ENCODE data around the gene TRPV2.

TRPV2 gene

DNA sequence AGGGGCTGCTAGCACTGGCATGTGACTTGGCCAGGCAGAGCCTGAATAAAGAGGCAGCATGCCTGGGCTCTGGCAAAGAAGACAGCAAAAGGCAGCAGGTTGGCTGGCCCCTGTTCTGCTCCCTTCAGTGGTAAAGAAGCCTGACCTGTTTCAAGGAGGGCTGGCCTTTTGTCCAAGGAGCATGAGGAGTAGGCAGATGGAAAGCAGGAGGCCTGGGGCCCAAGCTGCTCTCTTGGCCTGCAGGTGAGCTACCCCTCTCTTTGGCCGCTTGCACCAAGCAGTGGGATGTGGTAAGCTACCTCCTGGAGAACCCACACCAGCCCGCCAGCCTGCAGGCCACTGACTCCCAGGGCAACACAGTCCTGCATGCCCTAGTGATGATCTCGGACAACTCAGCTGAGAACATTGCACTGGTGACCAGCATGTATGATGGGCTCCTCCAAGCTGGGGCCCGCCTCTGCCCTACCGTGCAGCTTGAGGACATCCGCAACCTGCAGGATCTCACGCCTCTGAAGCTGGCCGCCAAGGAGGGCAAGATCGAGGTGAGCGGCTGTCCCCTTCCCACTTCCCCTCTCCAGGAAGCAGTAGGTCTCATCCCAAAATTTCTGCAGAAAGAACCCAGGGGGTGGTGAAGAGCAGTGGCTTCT lies 8.0 kb downstream of the TRPV2 start:
- no peaks in the 10 kb centered on the region for H3K9me3 Mint-ChIP-seq
- H3K36me3 Mint-ChIP-seq (ENCODE audit: low read depth), result peaks cover 15% of the 10 kb centered on the region
- H3K4me3 Mint-ChIP-seq, result no peak overlapping the region
- no peak overlapping the region for H3K27ac Mint-ChIP-seq
- ATAC-seq, result no peak
- DNase-seq, result no peak
- H3K4me1 Mint-ChIP-seq, result peaks cover 26% of the 10 kb centered on the region
- no peaks in the 10 kb centered on the region for H3K27me3 Mint-ChIP-seq

DNA sequence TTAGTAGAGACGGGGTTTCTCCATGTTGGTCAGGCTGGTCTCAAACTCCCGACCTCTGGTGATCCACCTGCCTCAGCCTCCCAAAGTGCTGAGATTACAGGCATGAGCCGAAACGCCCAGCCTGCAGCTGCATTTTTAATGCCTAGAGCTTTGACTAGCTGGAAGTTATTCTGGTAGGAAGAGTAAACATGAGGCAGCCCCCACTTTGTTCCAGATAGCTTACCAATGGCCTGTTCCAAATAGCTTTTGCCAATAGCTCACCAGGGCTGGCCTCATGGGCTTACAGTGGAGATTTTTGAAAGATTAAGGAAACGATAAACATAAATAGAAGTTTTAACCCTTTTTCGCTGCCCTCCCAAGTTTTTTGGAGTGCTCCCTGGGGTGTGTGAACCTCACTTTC lies 9.8 kb downstream of the TRPV2 start:
- Mint-ChIP-seq H3K36me3 (ENCODE audit: low read depth) (peaks cover 14% of the 10 kb centered on the region), H3K9me3 (no peaks in the 10 kb centered on the region), H3K4me1 (peaks cover 8% of the 10 kb centered on the region), H3K27me3 (no peaks in the 10 kb centered on the region), H3K27ac (no peak overlapping the region), H3K4me3 (no peak overlapping the region)
- DNase-seq (no peak), ATAC-seq (no peak)

DNA sequence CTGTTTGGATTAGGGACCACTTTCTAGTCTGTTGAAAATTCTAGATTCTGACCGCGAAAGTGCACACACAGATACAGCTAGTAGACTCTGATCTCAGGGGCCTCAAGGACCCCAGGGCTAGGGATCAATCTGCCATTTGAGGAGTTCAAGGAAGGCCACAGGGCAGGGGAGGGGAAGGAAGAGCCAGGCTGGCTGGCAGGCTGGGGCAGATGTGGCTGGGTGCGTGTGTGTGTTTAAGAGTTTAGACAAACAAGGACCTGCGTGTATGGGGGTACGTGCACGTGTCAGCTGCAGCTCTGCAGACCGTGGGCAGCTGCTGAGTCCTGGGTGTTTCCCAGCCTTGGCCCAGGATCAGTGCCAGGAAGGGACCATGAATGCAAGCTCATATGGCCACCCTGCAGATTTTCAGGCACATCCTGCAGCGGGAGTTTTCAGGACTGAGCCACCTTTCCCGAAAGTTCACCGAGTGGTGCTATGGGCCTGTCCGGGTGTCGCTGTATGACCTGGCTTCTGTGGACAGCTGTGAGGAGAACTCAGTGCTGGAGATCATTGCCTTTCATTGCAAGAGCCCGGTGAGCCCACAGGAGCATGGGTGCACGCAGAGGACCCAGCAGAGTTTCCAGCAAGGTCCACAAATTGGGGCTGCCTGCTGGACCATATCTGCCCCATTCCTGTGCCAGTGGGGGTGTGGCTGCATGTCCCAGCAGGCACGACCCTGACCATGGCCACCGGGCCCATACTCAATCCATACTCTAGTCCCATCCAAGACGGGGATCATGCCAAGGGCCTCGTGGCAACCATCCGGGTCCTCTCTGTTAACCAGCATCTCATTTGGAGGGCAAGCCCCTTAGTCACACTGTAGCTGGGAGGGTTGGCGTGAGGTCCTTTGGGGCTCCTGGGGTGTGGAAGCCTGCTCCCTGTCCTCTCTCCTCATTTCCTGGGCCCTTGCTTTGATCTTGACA lies 10.6 kb downstream of the TRPV2 start:
- H3K27ac Mint-ChIP-seq, result peak overlapping the region; percentile 31
- no peak overlapping the region for H3K4me3 Mint-ChIP-seq
- DNase-seq, result no peak
- no peaks in the 10 kb centered on the region for H3K9me3 Mint-ChIP-seq
- ATAC-seq, result no peak
- peaks cover under 1% of the 10 kb centered on the region for H3K4me1 Mint-ChIP-seq
- H3K27me3 Mint-ChIP-seq, result no peaks in the 10 kb centered on the region
- H3K36me3 Mint-ChIP-seq (ENCODE audit: low read depth), result peaks cover 13% of the 10 kb centered on the region

DNA sequence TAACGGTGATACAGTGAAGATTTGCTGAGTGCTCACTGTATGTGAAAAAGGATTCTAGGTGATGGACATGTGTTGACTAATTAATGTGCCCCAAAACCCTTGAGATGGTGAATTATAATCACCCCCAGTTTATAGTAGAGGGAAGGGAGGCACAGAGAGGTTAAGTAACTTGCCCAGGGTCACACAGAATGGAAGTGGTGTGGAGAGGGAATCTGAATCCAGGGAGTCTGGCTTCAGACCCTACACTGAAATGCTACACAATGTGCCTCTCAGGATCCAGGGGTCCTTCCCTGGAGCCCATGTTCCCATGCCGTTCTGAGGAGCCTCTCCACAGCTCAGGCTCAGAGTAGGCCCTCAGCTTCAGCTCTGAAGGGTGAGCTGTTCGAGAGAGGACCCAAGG lies 11.6 kb downstream of the TRPV2 start:
- H3K27ac Mint-ChIP-seq, result no peak overlapping the region
- peaks cover 12% of the 10 kb centered on the region for H3K36me3 Mint-ChIP-seq (ENCODE audit: low read depth)

DNA sequence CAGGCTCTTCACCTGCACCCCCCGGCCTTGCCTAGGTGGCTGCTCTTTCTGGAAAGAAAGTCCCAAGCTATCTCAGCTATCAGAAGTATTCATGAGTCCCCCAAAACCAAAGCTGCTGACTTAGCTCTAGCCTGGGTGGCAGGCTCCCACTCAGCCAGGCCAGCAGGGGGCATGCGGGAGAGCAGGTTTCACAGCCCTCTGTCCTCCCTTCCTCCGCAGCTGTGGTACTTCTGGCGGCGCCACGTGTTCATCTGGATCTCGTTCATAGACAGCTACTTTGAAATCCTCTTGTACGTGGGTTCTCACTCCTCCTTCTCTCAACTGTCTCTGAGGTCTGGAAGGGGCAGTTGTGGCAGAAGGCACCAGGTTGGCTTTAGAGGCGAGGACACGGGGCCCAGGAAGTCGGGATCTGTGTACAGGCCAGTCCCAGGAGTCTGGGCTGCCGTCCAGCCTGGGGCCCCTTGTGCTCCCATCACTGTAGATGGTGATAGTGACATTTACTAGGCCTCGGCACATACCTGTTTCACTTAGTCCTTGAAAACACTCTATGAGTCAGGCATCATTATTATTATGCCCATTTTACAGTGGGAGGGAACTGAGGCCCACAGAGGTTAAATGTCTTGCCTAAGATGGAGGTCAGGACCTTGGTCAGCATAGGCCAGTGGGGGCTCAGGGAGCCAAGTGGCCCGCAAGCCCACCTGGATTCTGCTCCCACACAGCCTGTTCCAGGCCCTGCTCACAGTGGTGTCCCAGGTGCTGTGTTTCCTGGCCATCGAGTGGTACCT lies 12.9 kb downstream of the TRPV2 start:
- Mint-ChIP-seq H3K4me1 (peaks cover 2% of the 10 kb centered on the region), H3K27me3 (no peaks in the 10 kb centered on the region), H3K27ac (no peak overlapping the region), H3K36me3 (ENCODE audit: low read depth) (peaks cover 5% of the 10 kb centered on the region), H3K9me3 (no peaks in the 10 kb centered on the region), H3K4me3 (no peak overlapping the region)
- DNase-seq (peak; percentile 70), ATAC-seq (peak; percentile 83)

More for the DNA sequence above, 11.6 kb downstream of the TRPV2 start:
- no peaks in the 10 kb centered on the region for H3K9me3 Mint-ChIP-seq
- DNase-seq (no peak), ATAC-seq (no peak)
- H3K4me3 Mint-ChIP-seq, result no peak overlapping the region
- H3K27me3 Mint-ChIP-seq, result no peaks in the 10 kb centered on the region
- no peaks in the 10 kb centered on the region for H3K4me1 Mint-ChIP-seq

DNA sequence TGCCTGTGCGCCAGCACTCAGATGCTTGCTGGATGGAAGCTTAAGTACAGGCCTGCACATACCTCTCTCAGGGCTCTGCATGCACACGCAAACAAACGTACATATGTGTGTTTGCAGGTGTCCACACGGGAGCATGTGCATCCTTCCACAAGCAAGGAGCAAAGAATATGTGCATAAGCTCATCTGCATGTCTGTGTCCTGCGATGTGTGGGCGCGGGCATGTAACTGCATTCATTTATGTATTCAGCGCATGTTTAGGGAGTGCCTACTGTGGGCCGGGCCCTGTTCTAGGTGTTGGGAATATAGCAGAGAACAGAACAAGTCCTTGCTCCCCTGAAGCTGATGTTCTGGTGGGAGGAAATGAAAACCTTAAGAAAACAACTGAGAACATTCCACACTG lies 13.7 kb downstream of the TRPV2 start:
- Mint-ChIP-seq H3K9me3 (no peaks in the 10 kb centered on the region), H3K4me3 (no peak overlapping the region), H3K36me3 (ENCODE audit: low read depth) (peaks cover 5% of the 10 kb centered on the region), H3K4me1 (peaks cover 2% of the 10 kb centered on the region), H3K27me3 (no peaks in the 10 kb centered on the region), H3K27ac (no peak overlapping the region)
- ATAC-seq (no peak), DNase-seq (no peak)

DNA sequence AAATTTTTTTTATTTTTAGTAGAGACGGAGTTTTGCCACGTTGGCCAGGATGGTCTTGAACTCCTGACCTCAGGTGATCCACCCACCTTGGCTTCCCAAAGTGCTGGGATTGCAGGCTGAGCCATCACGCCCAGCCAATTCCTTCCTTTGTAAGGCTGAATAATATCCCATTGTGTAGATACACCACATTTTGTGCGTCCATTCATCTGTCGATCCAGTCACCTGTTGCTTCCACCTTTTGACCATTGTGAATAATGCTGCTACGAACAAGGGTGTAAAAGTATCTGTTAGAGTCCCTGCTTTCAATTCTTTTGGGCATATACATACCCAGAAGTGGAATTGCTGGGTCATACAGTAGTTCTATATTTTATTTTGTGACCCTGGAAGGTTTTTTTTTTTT lies 15.3 kb downstream of the TRPV2 start:
- peaks cover 2% of the 10 kb centered on the region for H3K4me1 Mint-ChIP-seq
- H3K36me3 Mint-ChIP-seq (ENCODE audit: low read depth), result peaks cover 5% of the 10 kb centered on the region
- ATAC-seq, result no peak
- no peaks in the 10 kb centered on the region for H3K9me3 Mint-ChIP-seq
- no peak overlapping the region for H3K4me3 Mint-ChIP-seq
- no peak for DNase-seq
- H3K27me3 Mint-ChIP-seq, result no peaks in the 10 kb centered on the region
- no peak overlapping the region for H3K27ac Mint-ChIP-seq

DNA sequence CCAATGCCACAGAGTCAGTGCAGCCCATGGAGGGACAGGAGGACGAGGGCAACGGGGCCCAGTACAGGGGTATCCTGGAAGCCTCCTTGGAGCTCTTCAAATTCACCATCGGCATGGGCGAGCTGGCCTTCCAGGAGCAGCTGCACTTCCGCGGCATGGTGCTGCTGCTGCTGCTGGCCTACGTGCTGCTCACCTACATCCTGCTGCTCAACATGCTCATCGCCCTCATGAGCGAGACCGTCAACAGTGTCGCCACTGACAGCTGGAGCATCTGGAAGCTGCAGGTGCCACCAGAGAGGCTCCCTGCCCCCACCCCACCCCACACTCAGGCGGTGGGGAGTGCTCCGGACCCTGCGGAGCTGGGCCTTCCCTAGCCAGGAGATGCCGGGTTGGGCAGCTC lies 16.6 kb downstream of the TRPV2 start:
- no peak for DNase-seq
- no peak overlapping the region for H3K4me3 Mint-ChIP-seq

DNA sequence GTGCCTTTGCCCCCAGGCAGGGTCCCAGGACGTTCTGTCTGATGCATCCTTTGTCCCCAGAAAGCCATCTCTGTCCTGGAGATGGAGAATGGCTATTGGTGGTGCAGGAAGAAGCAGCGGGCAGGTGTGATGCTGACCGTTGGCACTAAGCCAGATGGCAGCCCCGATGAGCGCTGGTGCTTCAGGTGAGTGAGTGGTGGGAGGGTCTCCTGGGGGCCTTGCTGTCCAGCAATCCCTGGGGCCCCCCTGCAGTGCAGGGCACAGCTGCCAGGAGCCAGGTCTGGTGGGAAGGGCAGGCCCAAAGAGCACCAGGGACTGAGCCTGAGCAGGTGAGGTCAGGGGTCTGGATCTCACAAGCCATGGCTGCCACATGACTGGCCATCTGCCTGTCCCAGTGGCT lies 18.1 kb downstream of the TRPV2 start:
- H3K9me3 Mint-ChIP-seq, result no peaks in the 10 kb centered on the region
- H3K27me3 Mint-ChIP-seq, result no peaks in the 10 kb centered on the region
- ATAC-seq (no peak), DNase-seq (no peak)
- H3K4me1 Mint-ChIP-seq, result peaks cover 13% of the 10 kb centered on the region
- peaks cover 7% of the 10 kb centered on the region for H3K36me3 Mint-ChIP-seq (ENCODE audit: low read depth)
- no peak overlapping the region for H3K4me3 Mint-ChIP-seq
- no peak overlapping the region for H3K27ac Mint-ChIP-seq

More for the DNA sequence above, 16.6 kb downstream of the TRPV2 start:
- peaks cover 2% of the 10 kb centered on the region for H3K4me1 Mint-ChIP-seq
- H3K9me3 Mint-ChIP-seq, result no peaks in the 10 kb centered on the region
- no peaks in the 10 kb centered on the region for H3K27me3 Mint-ChIP-seq
- no peak for ATAC-seq
- H3K36me3 Mint-ChIP-seq (ENCODE audit: low read depth), result peaks cover 5% of the 10 kb centered on the region
- H3K27ac Mint-ChIP-seq, result no peak overlapping the region

DNA sequence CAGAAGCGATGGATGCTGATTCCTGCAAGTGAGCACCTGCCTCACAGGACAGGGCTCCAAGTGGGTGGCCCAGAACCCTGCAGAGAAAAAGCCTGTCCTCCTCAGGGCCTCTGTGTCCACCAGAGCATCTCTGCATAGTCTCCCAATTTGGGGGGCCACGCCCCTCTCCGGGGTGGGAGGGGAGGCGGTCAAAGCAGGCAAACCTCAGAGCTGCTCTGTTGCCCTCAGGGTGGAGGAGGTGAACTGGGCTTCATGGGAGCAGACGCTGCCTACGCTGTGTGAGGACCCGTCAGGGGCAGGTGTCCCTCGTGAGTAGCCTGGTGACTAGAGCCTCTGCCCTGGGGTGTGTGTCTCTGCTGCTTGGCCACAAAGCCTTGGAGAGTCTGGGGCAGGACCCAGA lies 19.3 kb downstream of the TRPV2 start:
- no peak overlapping the region for H3K4me3 Mint-ChIP-seq
- peaks cover 14% of the 10 kb centered on the region for H3K36me3 Mint-ChIP-seq (ENCODE audit: low read depth)
- peaks cover 18% of the 10 kb centered on the region for H3K4me1 Mint-ChIP-seq
- ATAC-seq (no peak), DNase-seq (no peak)
- H3K27ac Mint-ChIP-seq, result no peak overlapping the region
- no peaks in the 10 kb centered on the region for H3K9me3 Mint-ChIP-seq
- H3K27me3 Mint-ChIP-seq, result no peaks in the 10 kb centered on the region

DNA sequence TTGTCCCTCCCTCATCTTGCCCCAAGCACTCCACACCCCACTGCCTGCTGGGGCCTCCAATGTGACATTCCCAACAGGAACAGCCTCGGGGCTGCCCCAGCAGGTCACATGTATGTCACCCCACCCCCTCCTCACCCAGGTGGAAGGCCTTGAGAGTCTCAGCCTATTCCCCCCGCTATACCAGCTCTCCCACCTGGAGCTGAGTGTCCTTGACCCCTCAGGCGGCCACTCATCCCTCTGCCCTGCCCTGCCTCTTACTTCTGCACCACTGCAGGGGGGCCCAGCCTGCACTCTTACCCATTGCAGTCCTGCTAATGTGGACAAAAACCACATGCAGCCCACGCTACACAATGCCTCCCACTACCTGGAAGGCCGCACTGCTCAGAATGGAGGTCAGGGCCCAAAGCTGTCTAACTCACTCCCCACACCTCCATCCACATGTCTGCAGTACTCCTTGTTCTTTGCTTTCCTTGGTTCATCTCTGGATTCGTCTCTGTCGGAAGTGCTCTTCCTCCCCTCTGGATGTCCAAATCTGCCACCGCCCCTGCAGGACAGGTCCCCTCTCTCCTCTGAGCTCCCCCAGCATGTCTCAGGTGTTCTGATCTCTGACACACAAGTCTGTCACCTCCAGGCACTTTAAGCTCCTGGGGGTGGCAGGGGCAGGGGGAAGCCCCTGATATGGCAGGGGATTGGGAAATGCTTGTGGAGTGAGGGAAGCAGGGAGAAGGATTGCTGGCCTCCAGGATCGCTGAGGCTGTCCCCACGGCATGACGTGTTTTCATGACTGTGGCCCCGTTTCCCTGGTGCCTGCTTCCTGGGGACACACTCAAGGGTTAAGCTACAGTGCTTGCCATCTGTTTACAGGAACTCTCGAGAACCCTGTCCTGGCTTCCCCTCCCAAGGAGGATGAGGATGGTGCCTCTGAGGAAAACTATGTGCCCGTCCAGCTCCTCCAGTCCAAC lies 20.8 kb downstream of the TRPV2 start:
- Mint-ChIP-seq H3K4me3 (no peak overlapping the region), H3K9me3 (no peaks in the 10 kb centered on the region), H3K27ac (peak overlapping the region; percentile 12), H3K27me3 (no peaks in the 10 kb centered on the region), H3K4me1 (peaks cover 30% of the 10 kb centered on the region), H3K36me3 (ENCODE audit: low read depth) (peaks cover 27% of the 10 kb centered on the region)
- ATAC-seq (no peak), DNase-seq (no peak)

DNA sequence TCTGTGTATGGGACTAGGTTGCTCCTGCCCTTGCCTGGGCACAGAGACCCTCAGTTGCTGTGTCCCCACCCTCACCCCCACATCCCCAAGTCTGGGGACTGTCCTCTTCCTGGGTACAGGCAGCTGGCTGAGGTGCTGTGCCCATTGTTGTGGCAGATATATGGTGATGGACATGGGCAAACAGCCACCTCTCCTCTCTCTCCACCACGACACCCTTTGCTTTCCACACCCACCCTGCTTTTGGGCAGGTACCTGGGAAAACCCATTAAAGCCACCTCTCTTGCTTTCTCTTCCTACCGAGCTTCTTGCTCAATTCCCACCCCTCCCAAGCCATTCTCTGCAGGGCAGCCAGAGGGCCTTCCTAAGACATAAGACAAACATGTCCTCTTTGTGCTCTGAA lies 21.7 kb downstream of the TRPV2 start:
- no peak overlapping the region for H3K27ac Mint-ChIP-seq
- no peak overlapping the region for H3K4me3 Mint-ChIP-seq
- peaks cover 36% of the 10 kb centered on the region for H3K36me3 Mint-ChIP-seq (ENCODE audit: low read depth)

DNA sequence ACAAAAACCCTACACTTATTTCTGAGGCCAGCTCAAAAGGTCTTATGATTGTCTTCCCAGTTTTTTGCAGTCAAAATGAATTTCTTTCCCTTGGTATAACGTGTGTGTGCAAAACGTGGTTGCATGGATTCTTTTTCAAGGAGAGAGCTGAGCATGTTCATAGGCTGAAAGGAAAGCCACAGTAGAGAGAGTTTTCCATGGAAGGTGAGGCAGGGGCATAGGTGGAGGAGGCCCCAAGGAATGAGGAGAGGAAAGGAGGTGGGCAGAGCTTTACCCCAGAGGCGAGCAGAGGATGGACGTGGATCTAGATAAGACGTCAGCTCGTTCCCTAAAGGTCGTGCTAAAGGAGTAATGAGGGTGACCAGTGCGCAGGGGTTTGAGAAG lies 22.8 kb downstream of the TRPV2 start:
- H3K27ac Mint-ChIP-seq, result peak overlapping the region; percentile 99
- DNase-seq, result no peak
- no peaks in the 10 kb centered on the region for H3K27me3 Mint-ChIP-seq
- H3K9me3 Mint-ChIP-seq, result no peaks in the 10 kb centered on the region
- peaks cover 47% of the 10 kb centered on the region for H3K36me3 Mint-ChIP-seq (ENCODE audit: low read depth)
- ATAC-seq, result no peak
- peaks cover 48% of the 10 kb centered on the region for H3K4me1 Mint-ChIP-seq
- H3K4me3 Mint-ChIP-seq, result peak overlapping the region; percentile 95

More for the DNA sequence above, 21.7 kb downstream of the TRPV2 start:
- H3K27me3 Mint-ChIP-seq, result no peaks in the 10 kb centered on the region
- no peak for ATAC-seq
- no peak for DNase-seq
- H3K4me1 Mint-ChIP-seq, result peaks cover 38% of the 10 kb centered on the region
- H3K9me3 Mint-ChIP-seq, result no peaks in the 10 kb centered on the region
